AG10803 (cell line): Measurements from ENCODE around the gene UNCX.

ENCODE experiments used
- DNase-seq: peaks from one replicate; pipeline ENCODE4 v3.0.0; 2010; ENCODE audit warnings: low read depth
- H3K4me3 ChIP-seq: 2 replicates; pipeline ENCODE4 v1.5.1; 2011; ENCODE audit warnings: mild to moderate bottlenecking, low read length, control low read depth
- TF ChIP-seq, protein P1 (sequence below): conservative IDR thresholded peaks from 2 replicates; pipeline ENCODE4 v1.5.1; 2011; ENCODE audit warnings: mild to moderate bottlenecking, low read length, control low read depth, inconsistent platforms

The UNCX gene

DNA sequence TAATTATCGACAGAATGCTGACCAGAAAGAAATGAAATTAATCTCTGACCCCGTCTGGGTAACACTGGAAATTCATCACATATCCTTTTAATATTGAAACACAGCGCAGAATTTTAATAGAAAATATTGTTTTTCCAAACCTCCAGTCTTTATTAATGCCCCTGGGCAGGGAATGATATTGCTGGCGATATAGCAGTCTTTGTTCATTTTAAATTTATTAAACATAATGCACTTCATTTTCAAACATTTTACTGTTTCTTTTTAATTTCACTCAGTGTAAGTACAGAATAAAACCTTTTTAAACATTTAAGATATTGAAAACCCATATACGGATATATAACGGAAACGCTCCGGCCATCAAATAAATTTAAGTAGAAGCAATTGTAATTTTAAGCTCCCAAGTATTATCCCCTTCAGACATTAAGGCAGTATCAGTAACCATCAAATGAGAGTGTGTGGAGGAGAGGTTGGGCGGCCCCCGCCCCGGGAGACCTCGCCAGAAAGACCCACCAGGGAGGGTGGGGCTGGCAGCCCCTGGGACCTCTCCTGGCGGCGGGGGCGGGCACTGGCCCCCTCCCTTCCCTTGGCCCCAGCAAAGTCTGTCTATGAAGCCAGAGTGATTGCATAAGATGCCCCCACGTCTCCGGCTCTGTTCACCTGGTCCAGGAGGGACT lies 10.8 kb downstream of the UNCX start:
- H3K4me3 ChIP-seq = no peak overlapping the region
- TF ChIP-seq, protein P1, sequence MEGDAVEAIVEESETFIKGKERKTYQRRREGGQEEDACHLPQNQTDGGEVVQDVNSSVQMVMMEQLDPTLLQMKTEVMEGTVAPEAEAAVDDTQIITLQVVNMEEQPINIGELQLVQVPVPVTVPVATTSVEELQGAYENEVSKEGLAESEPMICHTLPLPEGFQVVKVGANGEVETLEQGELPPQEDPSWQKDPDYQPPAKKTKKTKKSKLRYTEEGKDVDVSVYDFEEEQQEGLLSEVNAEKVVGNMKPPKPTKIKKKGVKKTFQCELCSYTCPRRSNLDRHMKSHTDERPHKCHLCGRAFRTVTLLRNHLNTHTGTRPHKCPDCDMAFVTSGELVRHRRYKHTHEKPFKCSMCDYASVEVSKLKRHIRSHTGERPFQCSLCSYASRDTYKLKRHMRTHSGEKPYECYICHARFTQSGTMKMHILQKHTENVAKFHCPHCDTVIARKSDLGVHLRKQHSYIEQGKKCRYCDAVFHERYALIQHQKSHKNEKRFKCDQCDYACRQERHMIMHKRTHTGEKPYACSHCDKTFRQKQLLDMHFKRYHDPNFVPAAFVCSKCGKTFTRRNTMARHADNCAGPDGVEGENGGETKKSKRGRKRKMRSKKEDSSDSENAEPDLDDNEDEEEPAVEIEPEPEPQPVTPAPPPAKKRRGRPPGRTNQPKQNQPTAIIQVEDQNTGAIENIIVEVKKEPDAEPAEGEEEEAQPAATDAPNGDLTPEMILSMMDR = no peak

DNA sequence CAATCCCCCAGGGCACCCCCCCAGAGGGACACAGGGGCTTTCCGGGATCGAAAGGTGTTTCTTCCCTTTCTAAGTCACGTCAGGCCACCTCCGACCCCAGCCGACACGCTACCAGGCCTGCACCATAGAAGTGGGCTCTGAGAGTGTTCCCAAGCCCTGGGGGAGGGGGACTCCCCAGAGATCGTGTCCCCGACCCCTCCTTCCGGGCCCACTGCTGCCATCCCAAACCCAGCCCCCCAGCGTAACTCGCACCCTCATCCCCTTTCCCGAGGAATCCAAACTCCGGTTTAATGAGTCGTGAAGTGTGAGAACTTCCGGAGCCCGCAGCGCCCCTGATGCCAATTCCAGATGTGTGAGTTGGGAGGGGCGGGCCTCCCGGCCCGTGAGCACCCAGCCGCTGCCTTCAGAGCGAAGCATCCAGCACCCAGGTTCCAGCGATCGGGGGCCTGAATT lies 11.3 kb downstream of the UNCX start:
- DNase-seq = no peak
- TF ChIP-seq, protein P1 = no peak

More for the DNA sequence above, 10.8 kb downstream of the UNCX start:
- DNase-seq = no peak

DNA sequence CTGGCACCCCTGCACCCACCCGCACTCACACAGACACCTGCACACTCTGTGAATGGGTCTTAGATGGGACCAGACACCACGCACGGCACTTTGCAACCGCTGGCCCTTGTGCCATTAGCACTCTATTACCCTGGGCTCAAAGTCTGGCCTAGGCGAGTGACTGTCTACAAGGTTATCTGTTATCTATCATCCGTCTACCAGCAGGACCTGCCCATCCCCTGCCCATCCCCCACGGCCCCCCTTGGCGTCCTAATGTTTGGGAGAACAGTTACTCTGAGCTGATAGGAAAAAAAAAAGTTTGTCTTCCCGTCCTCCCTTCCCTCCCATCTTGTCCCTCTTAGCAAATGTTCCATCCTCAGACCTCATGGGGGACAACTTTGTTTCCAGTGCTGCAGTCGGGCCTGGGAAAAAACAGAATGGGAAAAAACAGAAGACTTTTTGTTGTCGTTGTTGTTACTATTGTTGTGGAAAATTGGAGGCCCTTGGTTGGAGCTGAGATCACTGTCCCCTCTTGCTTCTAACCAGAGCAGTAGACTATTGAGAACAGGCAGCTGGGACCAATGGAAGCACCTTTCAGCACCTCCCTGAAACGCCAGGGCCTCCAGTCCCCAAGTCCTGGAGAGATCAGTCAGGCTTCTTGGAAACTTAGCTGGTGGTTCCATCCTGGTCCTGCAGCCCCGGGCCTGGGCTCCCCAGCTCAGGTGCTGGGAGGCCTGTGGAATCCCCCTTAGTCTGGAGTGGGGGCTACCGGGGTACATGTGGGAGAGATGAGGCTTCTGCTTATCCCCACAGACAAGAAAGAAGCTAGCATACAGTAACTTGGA lies 12.2 kb downstream of the UNCX start:
- TF ChIP-seq, protein P1 = no peak
- DNase-seq = no peak
- no peak overlapping the region for H3K4me3 ChIP-seq

More for the DNA sequence above, 11.3 kb downstream of the UNCX start:
- H3K4me3 ChIP-seq = no peak overlapping the region

DNA sequence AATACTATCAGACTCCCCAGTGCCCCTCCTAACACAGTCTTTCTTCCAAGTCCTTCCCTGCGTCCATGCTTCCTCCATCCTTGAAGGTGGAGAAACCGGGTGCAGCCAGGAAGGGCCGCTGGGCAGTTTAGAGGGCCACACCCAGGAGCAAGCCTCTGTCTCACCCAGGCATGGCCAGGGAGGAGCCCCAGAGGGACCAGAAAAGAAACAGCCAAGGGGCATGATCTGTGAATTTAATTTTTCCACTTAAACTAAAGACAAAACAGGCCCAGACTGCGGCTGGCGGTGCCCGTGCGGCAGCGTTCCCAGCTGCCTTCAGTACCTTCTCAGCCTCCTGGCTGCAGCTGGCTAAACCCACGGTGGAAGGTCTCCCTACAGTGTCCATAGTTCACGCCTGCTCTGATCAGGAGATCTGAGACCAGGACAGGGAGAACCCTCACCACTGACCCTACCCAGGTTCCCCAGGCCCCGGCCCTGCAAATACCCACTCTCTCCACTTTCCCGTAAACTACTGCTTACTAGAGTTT lies 12.9 kb downstream of the UNCX start:
- TF ChIP-seq, protein P1 = no peak
- DNase-seq = no peak
- H3K4me3 ChIP-seq = no peak overlapping the region

DNA sequence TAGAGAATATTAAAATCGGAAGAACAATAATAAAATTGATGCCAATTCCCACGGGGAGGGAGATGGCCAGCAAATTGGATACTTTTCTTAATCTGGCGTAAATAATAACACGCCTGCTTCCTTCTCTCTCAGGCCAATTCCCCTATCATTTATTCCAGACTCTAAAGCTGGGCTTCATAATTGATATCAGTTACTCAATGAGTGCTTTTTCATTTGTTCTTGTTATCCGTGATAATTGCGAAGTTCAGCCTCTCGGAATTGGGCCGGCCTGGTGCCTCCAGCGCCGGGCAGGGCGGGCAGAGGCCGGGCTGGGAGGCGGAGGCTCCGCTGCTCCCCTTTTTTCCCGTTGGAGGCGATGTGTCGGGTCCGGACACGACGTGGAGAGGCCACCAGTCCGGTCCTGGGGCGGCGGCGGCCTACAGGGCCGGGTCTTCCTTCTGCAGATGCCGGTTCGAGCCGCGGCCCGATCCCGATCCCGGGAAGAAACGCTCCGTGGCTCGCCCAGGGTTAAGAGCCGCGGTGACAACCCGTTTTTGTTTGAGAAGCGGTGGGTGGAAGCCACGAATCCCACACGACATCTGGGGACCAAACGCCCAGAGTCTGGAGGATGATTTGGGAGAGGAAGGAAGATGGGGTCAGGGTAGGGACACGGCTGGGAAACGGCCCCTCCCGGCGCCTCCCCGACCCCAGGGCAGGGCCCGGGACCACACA lies 13.6 kb downstream of the UNCX start:
- no peak overlapping the region for H3K4me3 ChIP-seq
- TF ChIP-seq, protein P1 = no peak
- DNase-seq = no peak

DNA sequence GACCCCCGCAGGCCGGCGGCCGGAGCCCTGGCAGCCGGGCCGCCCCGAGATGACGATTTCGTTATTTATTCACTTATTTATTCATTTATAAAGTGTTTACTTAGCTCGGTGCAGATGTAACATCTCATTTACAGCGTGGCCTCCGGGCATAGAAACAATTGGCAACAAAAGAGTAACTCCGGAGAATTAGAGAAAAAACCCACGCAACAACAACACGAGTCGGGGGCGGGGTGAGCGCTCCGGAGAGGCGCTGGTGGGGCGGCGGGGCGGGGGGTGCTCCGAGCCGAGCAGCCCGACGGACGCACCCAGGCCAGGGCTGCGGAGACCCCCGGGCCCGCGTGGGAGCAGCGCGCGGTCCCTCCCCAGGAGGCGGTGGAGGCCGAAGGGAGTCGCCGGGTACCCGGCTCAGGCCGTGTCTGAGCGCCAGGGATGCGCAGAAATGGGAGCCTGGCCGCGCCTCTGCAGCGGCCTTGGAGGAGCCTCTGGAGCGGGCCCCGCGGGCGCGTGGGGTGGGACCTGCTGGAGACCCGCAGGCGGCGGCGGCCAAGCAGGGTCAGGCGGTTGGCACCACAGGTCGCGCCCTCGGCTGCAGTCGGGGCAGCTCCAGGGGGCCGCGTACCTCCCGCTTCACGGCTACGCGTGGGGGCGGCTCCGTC lies 14.3 kb downstream of the UNCX start:
- DNase-seq = no peak
- TF ChIP-seq, protein P1 = no peak
- no peak overlapping the region for H3K4me3 ChIP-seq
